OCI-LY1 (cell line): ENCODE results near the gene SYNGR1.

Source experiments
- CTCF ChIP-seq: fragments of 200-600 bp; sonication (generic), shearing (Covaris generic); IDR thresholded peaks from 2 replicates; pipeline ENCODE4 v1.5.1; 2017; ENCODE audit warnings: mild to moderate bottlenecking, antibody characterized with exemption, low read length, moderate library complexity, mixed read lengths
- EZH2 ChIP-seq: fragments of 200-600 bp; sonication (generic), shearing (Covaris generic); IDR thresholded peaks from 2 replicates; pipeline ENCODE4 v1.8.0; 2017; ENCODE audit warnings: borderline replicate concordance, mixed run types, mild to moderate bottlenecking, antibody characterized with exemption, low read length, moderate library complexity, mixed read lengths

- TF ChIP-seq CTCF, result no peak
- no peak for TF ChIP-seq EZH2
Measured at GRCh38 chr22:39332441-39333064, 17.2 kb upstream of the SYNGR1 start.
